Natural killer cell treated with Interleukin-12 subunit alpha and Interleukin-12 subunit beta and Interleukin-15 and Interleukin-18, amount 100 ng/mL, for 72 hours (primary cell): Measurements from ENCODE around the gene NXPE4. TPM values are rescaled to one million over a fixed set of nuclear protein-coding genes. Genes with fewer than 3 reads are reported as not detected.
"Not testable (repeated sequence)": the region's sequence is repeated elsewhere in the genome, so short reads cannot be mapped to it uniquely, and the experiment has no call there.

ENCODE experiments used
- ATAC-seq, 2 donors: fragments of 150-1000 bp; cut with Tn5 transposase in 1 of 2; sonication (Bioruptor Pico), chemical (Tn5 transposase) in 1 of 2; 2 replicates each; pipeline ENCODE4 v1.10.0; 2021
- DNase-seq: peaks from one replicate; pipeline ENCODE4 v3.0.0; 2022; ENCODE audit warnings: low spot score
- H3K27ac Mint-ChIP-seq, 2 donors: 1 replicate in 1 of 2; 2 replicates in 1 of 2; pipeline ENCODE4 v1.8.0; 2022; ENCODE audit warnings: mixed read lengths in 2 of 2, mild to moderate bottlenecking in 1 of 2, moderate library complexity in 1 of 2
- H3K27me3 Mint-ChIP-seq, 2 donors: 1 replicate in 1 of 2; 2 replicates in 1 of 2; pipeline ENCODE4 v1.8.0; 2022; ENCODE audit warnings: mixed read lengths in 2 of 2
- H3K36me3 Mint-ChIP-seq: one replicate; pipeline ENCODE4 v1.8.0; 2022; ENCODE audit warnings: mixed read lengths
- H3K4me1 Mint-ChIP-seq, 2 donors: 1 replicate in 1 of 2; 2 replicates in 1 of 2; pipeline ENCODE4 v1.8.0; 2022; ENCODE audit warnings: low read depth in 2 of 2, mixed read lengths in 2 of 2, mild to moderate bottlenecking in 1 of 2
- H3K4me3 Mint-ChIP-seq: one replicate; pipeline ENCODE4 v1.8.0; 2022; ENCODE audit warnings: mixed read lengths
- H3K9me3 Mint-ChIP-seq: 2 replicates; pipeline ENCODE4 v1.8.0; 2022; ENCODE audit warnings: mixed read lengths
- total RNA-seq, 2 donors: library from RNA; stranded (reverse); gene quantifications; one replicate each; pipeline ENCODE4 v1.2.3, GENCODE V29; 2022

NXPE4 gene
- total RNA-seq: not detected

GRCh38 chr11:114595571-114595970 is at the start of gene NXPE4:
NXPE4 (minus strand) TSS chr11:114595786; CDS start chr11:114594759, 1,027 bp downstream.
- no peak for ATAC-seq
- H3K4me1 Mint-ChIP-seq: no peaks in the 10 kb centered on the region
- no peak within 1 kb of the TSS for H3K27ac Mint-ChIP-seq
- no peak for DNase-seq
- no peaks in the 10 kb centered on the region for H3K36me3 Mint-ChIP-seq
- H3K9me3 Mint-ChIP-seq: no peaks in the 10 kb centered on the region
- peaks cover 10 to 12% of the 10 kb centered on the region in 2 donors for H3K27me3 Mint-ChIP-seq
- no peak within 1 kb of the TSS for H3K4me3 Mint-ChIP-seq

GRCh38 chr11:114639440-114639839 is 43.9 kb upstream of the NXPE4 start:
- H3K36me3 Mint-ChIP-seq, H3K4me3 Mint-ChIP-seq, ATAC-seq, H3K4me1 Mint-ChIP-seq, DNase-seq, H3K27ac Mint-ChIP-seq, H3K9me3 Mint-ChIP-seq: not testable (repeated sequence)
- peaks cover 2 to 14% of the 10 kb centered on the region in 2 donors for H3K27me3 Mint-ChIP-seq

GRCh38 chr11:114631445-114631965 is 35.9 kb upstream of the NXPE4 start:
- not testable (repeated sequence) for H3K9me3 Mint-ChIP-seq, H3K27ac Mint-ChIP-seq, H3K27me3 Mint-ChIP-seq, ATAC-seq, H3K4me3 Mint-ChIP-seq, H3K4me1 Mint-ChIP-seq, DNase-seq, H3K36me3 Mint-ChIP-seq

- H3K4me3 Mint-ChIP-seq: no peak overlapping the region
- no peaks in the 10 kb centered on the region for H3K36me3 Mint-ChIP-seq
- peaks cover 6% of the 10 kb centered on the region for H3K9me3 Mint-ChIP-seq
- no peaks in the 10 kb centered on the region for H3K4me1 Mint-ChIP-seq
- no peaks in the 10 kb centered on the region for H3K27me3 Mint-ChIP-seq
- no peak overlapping the region for H3K27ac Mint-ChIP-seq
- ATAC-seq (no peak), DNase-seq (no peak)
Observed at GRCh38 chr11:114625294-114625693, 29.7 kb upstream of the NXPE4 start.

- no peaks in the 10 kb centered on the region for H3K36me3 Mint-ChIP-seq
- H3K4me3 Mint-ChIP-seq: no peak overlapping the region
- no peak overlapping the region for H3K27ac Mint-ChIP-seq
- H3K27me3 Mint-ChIP-seq: no peaks in the 10 kb centered on the region
- DNase-seq (no peak), ATAC-seq (no peak)
- no peaks in the 10 kb centered on the region for H3K4me1 Mint-ChIP-seq
- H3K9me3 Mint-ChIP-seq: peaks cover 4% of the 10 kb centered on the region
Observed at GRCh38 chr11:114624455-114625207, 29.0 kb upstream of the NXPE4 start.

- Mint-ChIP-seq H3K9me3 (peaks cover 2% of the 10 kb centered on the region), H3K36me3 (no peaks in the 10 kb centered on the region), H3K4me1 (no peaks in the 10 kb centered on the region), H3K27me3 (no peaks in the 10 kb centered on the region), H3K4me3 (no peak overlapping the region), H3K27ac (no peak overlapping the region)
- ATAC-seq (no peak), DNase-seq (no peak)
Observed at GRCh38 chr11:114623720-114624119, 28.1 kb upstream of the NXPE4 start.

- Mint-ChIP-seq H3K27me3 (no peaks in the 10 kb centered on the region), H3K4me3 (no peak overlapping the region), H3K4me1 (no peaks in the 10 kb centered on the region), H3K9me3 (no peaks in the 10 kb centered on the region), H3K27ac (no peak overlapping the region), H3K36me3 (no peaks in the 10 kb centered on the region)
- ATAC-seq: no peak
- no peak for DNase-seq
Observed at GRCh38 chr11:114622858-114623257, 27.3 kb upstream of the NXPE4 start.

GRCh38 chr11:114621950-114622809 is 26.6 kb upstream of the NXPE4 start:
- Mint-ChIP-seq H3K4me3 (no peak overlapping the region), H3K27me3 (no peaks in the 10 kb centered on the region), H3K4me1 (no peaks in the 10 kb centered on the region), H3K36me3 (no peaks in the 10 kb centered on the region), H3K27ac (no peak overlapping the region), H3K9me3 (no peaks in the 10 kb centered on the region)
- ATAC-seq (no peak), DNase-seq (no peak)

GRCh38 chr11:114621072-114621471 is 25.5 kb upstream of the NXPE4 start:
- Mint-ChIP-seq H3K9me3 (no peaks in the 10 kb centered on the region), H3K4me3 (no peak overlapping the region), H3K27ac (no peak overlapping the region), H3K4me1 (no peaks in the 10 kb centered on the region), H3K36me3 (no peaks in the 10 kb centered on the region), H3K27me3 (no peaks in the 10 kb centered on the region)
- no peak for DNase-seq
- ATAC-seq: no peak

- ATAC-seq (no peak), DNase-seq (no peak)
- no peaks in the 10 kb centered on the region for H3K4me1 Mint-ChIP-seq
- no peaks in the 10 kb centered on the region for H3K9me3 Mint-ChIP-seq
- no peak overlapping the region for H3K27ac Mint-ChIP-seq
- no peaks in the 10 kb centered on the region for H3K36me3 Mint-ChIP-seq
- no peaks in the 10 kb centered on the region for H3K27me3 Mint-ChIP-seq
- no peak overlapping the region for H3K4me3 Mint-ChIP-seq
Observed at GRCh38 chr11:114619659-114620173, 24.1 kb upstream of the NXPE4 start.

- DNase-seq (no peak), ATAC-seq (no peak)
- H3K4me3 Mint-ChIP-seq: no peak overlapping the region
Observed at GRCh38 chr11:114618139-114618538, 22.6 kb upstream of the NXPE4 start.

GRCh38 chr11:114617157-114618124 is 21.9 kb upstream of the NXPE4 start:
- no peak for ATAC-seq
- DNase-seq: no peak
- H3K27ac Mint-ChIP-seq: no peak overlapping the region
- H3K4me1 Mint-ChIP-seq: no peaks in the 10 kb centered on the region
- H3K9me3 Mint-ChIP-seq: no peaks in the 10 kb centered on the region
- H3K36me3 Mint-ChIP-seq: no peaks in the 10 kb centered on the region
- H3K4me3 Mint-ChIP-seq: no peak overlapping the region
- no peaks in the 10 kb centered on the region for H3K27me3 Mint-ChIP-seq

More at GRCh38 chr11:114618139-114618538, 22.6 kb upstream of the NXPE4 start:
- Mint-ChIP-seq H3K9me3 (no peaks in the 10 kb centered on the region), H3K27ac (no peak overlapping the region), H3K4me1 (no peaks in the 10 kb centered on the region), H3K27me3 (no peaks in the 10 kb centered on the region), H3K36me3 (no peaks in the 10 kb centered on the region)

- Mint-ChIP-seq H3K27ac (no peak overlapping the region), H3K4me3 (no peak overlapping the region), H3K9me3 (no peaks in the 10 kb centered on the region), H3K4me1 (no peaks in the 10 kb centered on the region), H3K27me3 (no peaks in the 10 kb centered on the region), H3K36me3 (no peaks in the 10 kb centered on the region)
- ATAC-seq (no peak), DNase-seq (no peak)
Observed at GRCh38 chr11:114616516-114616915, 20.9 kb upstream of the NXPE4 start.
